Neutrophil (primary cell): ENCODE results near the gene SUSD6.

Experiments used
- H3K27ac ChIP-seq: fragments of 200-600 bp; sonication (generic); 2 replicates; pipeline ENCODE4 v1.5.1; 2016; ENCODE audit warnings: mild to moderate bottlenecking, moderate library complexity
- H3K27me3 ChIP-seq: fragments of 200-600 bp; sonication (generic); 2 replicates; pipeline ENCODE4 v1.6.0; 2016; ENCODE audit warnings: mild to moderate bottlenecking
- H3K36me3 ChIP-seq: fragments of 200-600 bp; sonication (generic); 2 replicates; pipeline ENCODE4 v1.5.1; 2017
- H3K4me1 ChIP-seq, 2 experiments: fragments of 200-600 bp in 1 of 2; sonication (generic) in 1 of 2; 1 replicate in 1 of 2; 2 replicates in 1 of 2; pipeline versions ENCODE4 v1.5.1 to v1.6.1; 2013 to 2016; ENCODE audit warnings: low read depth in 1 of 2, low read length in 1 of 2, mild to moderate bottlenecking in 1 of 2, moderate library complexity in 1 of 2; ENCODE audit not compliant: control insufficient read depth in 1 of 2, insufficient read depth in 1 of 2
- H3K4me3 ChIP-seq, 2 experiments: fragments of 200-600 bp in 1 of 2; sonication (generic) in 1 of 2; 1 replicate in 1 of 2; 2 replicates in 1 of 2; pipeline ENCODE4 v1.5.1; 2013 to 2016; ENCODE audit warnings: low read depth in 1 of 2, low read length in 1 of 2, mild to moderate bottlenecking in 1 of 2, moderate library complexity in 1 of 2
- H3K9me3 ChIP-seq: fragments of 200-600 bp; sonication (generic); 2 replicates; pipeline ENCODE4 v1.5.1; 2016
- CTCF ChIP-seq: fragments of 200-600 bp; sonication (generic); IDR thresholded peaks from 2 replicates; pipeline ENCODE4 v1.5.1; 2016; ENCODE audit warnings: antibody characterized with exemption

The SUSD6 gene

GRCh38 chr14:69657950-69658355 lies 46.6 kb downstream of the SUSD6 start:
- H3K27ac ChIP-seq = peak overlapping the region; percentile 97
- no peak for TF ChIP-seq CTCF
- H3K36me3 ChIP-seq = peaks cover 37% of the 10 kb centered on the region
- H3K27me3 ChIP-seq = no peaks in the 10 kb centered on the region
- no peak overlapping the region for H3K4me3 ChIP-seq
- no peaks in the 10 kb centered on the region for H3K9me3 ChIP-seq
- H3K4me1 ChIP-seq = peaks cover 48 to 68% of the 10 kb centered on the region in 2 experiments

DNA sequence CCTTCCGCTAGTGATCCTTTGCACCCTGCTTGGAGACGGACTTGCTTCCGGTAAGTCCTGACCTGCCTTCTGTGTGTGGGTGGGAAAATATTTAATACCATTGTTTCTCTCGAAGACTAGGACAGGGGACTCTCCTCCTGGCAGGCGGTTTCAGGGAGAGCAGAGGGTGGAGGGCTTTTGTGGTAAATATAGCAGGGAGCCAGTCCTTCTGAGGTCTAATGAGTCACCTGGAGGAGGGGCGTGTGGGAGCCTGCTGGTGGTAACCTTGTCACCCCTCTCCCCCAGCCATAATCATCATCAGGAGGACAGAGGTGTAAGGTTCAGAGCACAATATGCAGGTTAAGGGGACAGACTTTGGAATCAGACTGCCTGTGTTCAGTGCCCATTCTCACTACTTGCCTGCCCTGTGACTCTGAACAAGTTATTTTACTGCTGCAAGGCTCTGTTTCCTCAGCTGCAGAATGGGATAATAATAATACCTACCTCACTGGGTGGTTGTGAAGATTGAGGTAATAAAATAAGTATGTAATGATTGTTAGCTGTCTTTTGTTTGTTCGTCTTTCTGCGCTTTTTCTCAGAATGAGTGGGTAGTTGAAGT lies 47.4 kb downstream of the SUSD6 start:
- peaks cover 48 to 69% of the 10 kb centered on the region in 2 experiments for H3K4me1 ChIP-seq
- no peak overlapping the region for H3K4me3 ChIP-seq
- TF ChIP-seq CTCF = no peak
- no peaks in the 10 kb centered on the region for H3K27me3 ChIP-seq
- H3K9me3 ChIP-seq = no peaks in the 10 kb centered on the region
- peaks cover 37% of the 10 kb centered on the region for H3K36me3 ChIP-seq
- peak overlapping the region; percentile 3 for H3K27ac ChIP-seq

GRCh38 chr14:69660344-69661193 lies 49.2 kb downstream of the SUSD6 start:
- H3K4me3 ChIP-seq = no peak overlapping the region
- peaks cover 45% of the 10 kb centered on the region for H3K36me3 ChIP-seq
- TF ChIP-seq CTCF = no peak
- H3K27me3 ChIP-seq = no peaks in the 10 kb centered on the region
- H3K9me3 ChIP-seq = no peaks in the 10 kb centered on the region
- H3K4me1 ChIP-seq = peaks cover 48 to 69% of the 10 kb centered on the region in 2 experiments
- peak overlapping the region; percentile 32 for H3K27ac ChIP-seq

DNA sequence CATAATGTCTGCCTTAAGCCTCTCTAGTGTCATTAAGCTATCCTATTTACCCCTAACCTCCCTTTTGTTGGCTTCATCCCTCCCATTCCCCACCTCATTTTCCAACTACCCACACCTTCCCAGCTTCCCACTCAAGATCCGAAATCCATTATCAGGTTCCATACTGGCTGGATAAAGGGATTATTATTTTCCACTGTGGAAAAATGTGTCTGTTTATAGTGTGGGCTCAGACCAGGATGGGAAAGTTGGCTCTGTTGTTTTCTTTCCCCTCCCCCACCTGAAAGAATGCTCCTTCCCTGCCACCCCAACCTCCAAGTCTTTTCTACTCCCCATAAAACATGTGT lies 49.8 kb downstream of the SUSD6 start:
- Histone ChIP-seq H3K9me3 (no peaks in the 10 kb centered on the region), H3K27ac (peak overlapping the region; percentile 32), H3K36me3 (peaks cover 46% of the 10 kb centered on the region), H3K27me3 (no peaks in the 10 kb centered on the region), H3K4me3 (no peak overlapping the region), H3K4me1 (peaks cover 46 to 69% of the 10 kb centered on the region in 2 experiments)
- TF ChIP-seq CTCF = no peak

GRCh38 chr14:69662636-69663299 lies 51.4 kb downstream of the SUSD6 start:
- no peak for TF ChIP-seq CTCF
- no peaks in the 10 kb centered on the region for H3K27me3 ChIP-seq
- no peak overlapping the region for H3K4me3 ChIP-seq
- H3K27ac ChIP-seq = peak overlapping the region; percentile 69
- H3K9me3 ChIP-seq = no peaks in the 10 kb centered on the region
- H3K36me3 ChIP-seq = peaks cover 48% of the 10 kb centered on the region
- peaks cover 46 to 65% of the 10 kb centered on the region in 2 experiments for H3K4me1 ChIP-seq
